MM.1S (cell line): Measurements from ENCODE around the gene TBXT.

ENCODE experiments used
- CTCF ChIP-seq: fragments of 300-600 bp; sonication (generic); IDR thresholded peaks from 2 replicates; pipeline ENCODE4 v1.5.1; 2016; ENCODE audit warnings: antibody characterized with exemption, low read length, mixed read lengths
- EZH2phosphoT487 ChIP-seq: fragments of 300-600 bp; sonication (generic); IDR thresholded peaks from 2 replicates; pipeline ENCODE4 v1.6.1; 2018; ENCODE audit warnings: antibody characterized with exemption, low read length

- TF ChIP-seq CTCF, result no peak
- TF ChIP-seq EZH2phosphoT487, result no peak
These were observed at the start of gene TBXT for GRCh38 chr6:166167801-166168615.
